DMS114 treated with DMSO at 0.1 percent for 48 hours (cell line): Measurements from ENCODE around the gene EIF2A.
"Not testable (repeated sequence)": the region's sequence is repeated elsewhere in the genome, so short reads cannot be mapped to it uniquely, and the experiment has no call there.

ENCODE experiments used
- DNase-seq: peaks from one replicate; lab custom pipeline; 2025; ENCODE audit not compliant: unreplicated experiment; lab: John Stamatoyannopoulos, UW

Gene EIF2A

GRCh38 chr3:150600647-150601530, 54.3 kb downstream of the EIF2A start:
- not testable (repeated sequence) for DNase-seq

GRCh38 chr3:150602426-150603152, 56.0 kb downstream of the EIF2A start:
- no peak for DNase-seq

DNA sequence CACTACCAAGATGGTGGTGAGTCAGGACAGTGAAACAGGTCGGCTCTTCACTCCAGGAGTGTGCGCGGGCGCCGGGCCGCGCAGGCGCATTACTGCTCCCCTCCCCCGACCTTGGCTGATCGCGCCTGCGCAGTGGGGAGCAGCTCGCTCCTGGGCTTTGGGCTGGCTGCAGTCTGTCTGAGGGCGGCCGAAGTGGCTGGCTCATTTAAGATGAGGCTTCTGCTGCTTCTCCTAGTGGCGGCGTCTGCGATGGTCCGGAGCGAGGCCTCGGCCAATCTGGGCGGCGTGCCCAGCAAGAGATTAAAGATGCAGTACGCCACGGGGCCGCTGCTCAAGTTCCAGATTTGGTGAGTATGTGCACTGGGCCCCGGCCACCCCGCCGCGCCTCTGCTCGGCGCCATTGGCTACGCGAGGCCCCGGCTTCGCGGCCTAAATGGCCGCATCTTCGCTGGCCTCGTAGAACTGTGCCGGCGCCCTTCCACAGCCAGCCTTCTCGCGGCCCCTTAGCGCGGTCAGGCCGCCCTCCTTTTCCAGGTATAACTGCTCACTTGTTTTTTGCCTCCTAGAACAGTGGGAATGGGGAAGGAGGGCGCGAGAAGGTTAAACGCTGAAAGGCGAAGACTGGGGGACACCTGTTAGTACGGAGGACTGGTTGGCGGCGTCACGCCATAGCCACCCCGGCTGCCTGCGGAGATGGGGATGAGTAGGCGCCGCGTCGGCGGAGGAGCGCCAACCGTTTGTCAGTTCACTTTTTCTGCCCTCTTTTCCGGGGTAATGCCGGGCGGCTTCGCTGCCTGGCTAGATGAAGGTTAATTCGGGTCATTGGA, 56.8 kb downstream of the EIF2A start, which contains the start of gene SELENOT:
Gene SELENOT, plus strand, starts transcription at position 169 of the 827 bp plus-strand sequence. Its CDS starts 42 bp downstream, at position 211.
- DNase-seq = peak; percentile 86

DNA sequence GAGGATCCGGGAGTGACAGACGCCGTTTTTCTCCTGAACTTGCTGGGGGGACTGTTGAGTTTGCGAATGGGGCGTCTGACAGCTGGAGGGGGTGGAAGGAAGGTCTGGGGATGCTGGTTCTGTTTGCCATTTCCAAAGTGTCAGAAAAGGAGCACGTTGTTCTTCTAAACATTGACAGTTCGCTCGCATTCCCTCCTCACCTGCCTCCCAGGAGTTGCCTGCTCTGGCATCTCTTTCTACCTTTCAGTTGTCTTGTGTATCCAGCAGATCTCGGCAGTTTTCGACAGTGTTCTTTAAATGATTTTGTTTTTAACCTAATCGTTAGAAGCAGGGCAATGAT, 57.4 kb downstream of the EIF2A start:
- DNase-seq = no peak

- no peak for DNase-seq
Observed at GRCh38 chr3:150605998-150606641, 59.5 kb downstream of the EIF2A start.

DNA sequence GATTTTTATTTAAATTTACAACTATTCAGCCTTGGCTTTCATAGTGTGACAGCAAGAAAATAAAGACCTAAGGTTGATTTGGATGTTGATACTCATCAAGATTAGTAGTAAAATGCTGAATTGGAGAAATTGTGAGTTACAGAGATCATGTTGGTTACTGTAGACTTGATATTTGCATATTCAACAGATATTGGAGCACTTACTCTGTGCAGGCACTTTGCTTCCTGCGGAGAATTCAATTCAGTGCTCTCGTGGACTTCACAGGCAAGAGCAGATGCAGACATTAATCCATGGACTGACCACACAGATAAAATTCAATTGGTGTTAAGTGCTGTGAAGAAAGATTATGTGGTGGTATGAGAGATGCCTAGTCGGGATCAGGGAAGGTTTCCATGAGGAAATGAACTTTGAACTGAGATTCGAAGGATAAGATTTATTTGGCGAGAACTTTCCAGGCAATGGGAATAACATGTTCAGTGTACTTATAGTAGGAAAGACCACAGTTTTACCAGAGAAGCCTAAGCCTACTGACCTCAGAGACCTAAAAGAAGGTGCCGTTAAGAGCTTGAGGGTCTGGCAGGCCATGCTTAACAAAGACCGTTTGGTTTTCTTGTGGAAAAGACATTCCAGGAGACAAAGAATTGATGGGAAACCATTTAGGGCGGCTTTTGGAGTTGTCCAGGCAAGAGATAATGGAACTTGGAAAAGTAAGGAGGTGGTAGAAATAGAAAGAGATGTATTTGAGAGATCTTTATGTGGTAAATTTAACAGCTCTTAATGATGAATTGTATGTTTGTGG, 60.9 kb downstream of the EIF2A start:
- no peak for DNase-seq

- no peak for DNase-seq
Observed at GRCh38 chr3:150609988-150610387, 63.4 kb downstream of the EIF2A start.

GRCh38 chr3:150610785-150611184, 64.2 kb downstream of the EIF2A start:
- no peak for DNase-seq

- DNase-seq = no peak
Observed at GRCh38 chr3:150611666-150612065, 65.1 kb downstream of the EIF2A start.

DNA sequence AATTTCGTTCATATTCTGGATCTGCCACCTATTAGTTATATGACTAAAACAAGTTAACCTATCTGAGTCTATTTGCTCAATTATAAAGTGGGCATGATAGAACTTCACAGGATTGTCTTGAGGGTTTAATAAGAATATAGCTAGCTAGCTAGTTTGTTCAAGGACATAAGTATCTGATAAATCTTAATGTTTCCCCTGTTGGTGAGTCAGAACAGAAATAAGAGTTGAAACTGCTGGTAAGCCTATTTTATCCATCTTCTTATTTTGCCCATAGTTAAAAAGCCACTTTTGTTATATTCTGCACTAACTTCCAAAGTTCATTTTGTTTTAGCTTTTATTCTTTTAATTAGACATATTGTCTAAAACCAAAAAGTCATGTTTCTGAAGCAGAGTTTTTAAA, 65.9 kb downstream of the EIF2A start:
- no peak for DNase-seq

- no peak for DNase-seq
Observed at GRCh38 chr3:150613034-150613433, 66.4 kb downstream of the EIF2A start.

- no peak for DNase-seq
Observed at GRCh38 chr3:150613709-150614480, 67.3 kb downstream of the EIF2A start.

GRCh38 chr3:150620002-150620689, 73.6 kb downstream of the EIF2A start:
- DNase-seq = no peak

- not testable (repeated sequence) for DNase-seq
Observed at GRCh38 chr3:150622955-150623354, 76.4 kb downstream of the EIF2A start.

DNA sequence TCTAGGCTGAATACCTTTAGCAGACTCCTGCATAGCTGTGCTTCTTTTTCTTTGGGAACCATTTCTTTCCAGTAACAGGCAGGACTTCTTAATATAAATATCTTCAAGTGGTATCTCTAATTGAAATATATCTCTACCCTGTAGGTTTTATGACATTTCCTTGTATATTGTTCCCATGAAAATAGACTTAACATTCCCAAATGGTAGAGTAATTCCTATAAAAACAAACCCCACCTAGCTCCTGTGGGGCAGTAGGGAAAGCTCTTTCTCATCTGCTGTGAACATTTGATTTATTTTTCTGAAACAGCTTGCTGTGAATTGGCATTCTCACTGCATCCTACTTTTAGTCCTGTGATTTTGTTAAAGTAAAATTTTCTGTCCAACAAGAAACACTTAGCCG, 77.4 kb downstream of the EIF2A start:
- DNase-seq = no peak

GRCh38 chr3:150626148-150626930, 79.8 kb downstream of the EIF2A start:
- no peak for DNase-seq

GRCh38 chr3:150627557-150627956, 81.0 kb downstream of the EIF2A start:
- DNase-seq = no peak
